A549 (cell line): Measurements from ENCODE around the gene ANGPT4. TPM values are rescaled to one million over a fixed set of nuclear protein-coding genes. Genes with fewer than 3 reads are reported as not detected.

Experiments
- ATAC-seq, 2 experiments: fragments of 200-7000 bp in 1 of 2; fragments of >200 bp in 1 of 2; cut with Nextera tagmentation in 1 of 2; cut with Tn5 transposase in 1 of 2; 3 replicates each; pipeline versions ENCODE4 v1.8.0 to v1.9.1; 2018 to 2020; ENCODE audit warnings: mild to moderate bottlenecking in 1 of 2, moderate library complexity in 1 of 2
- CTCF ChIA-PET: fragments of 300-600 bp; sonication (Branson Sonifier 250); formaldehyde crosslinking; extraction: SDS; loops from one replicate; lab custom pipeline; 2021; ENCODE audit warnings: antibody characterized with exemption, inconsistent platforms; lab: Yijun Ruan, JAX
- POLR2A ChIA-PET: fragments of 350-600 bp; formaldehyde crosslinking; extraction: SDS; loops from one replicate; lab custom pipeline; 2021; ENCODE audit warnings: antibody characterized with exemption, inconsistent platforms; lab: Yijun Ruan, JAX
- DNase-seq, 2 experiments: peaks; one replicate each; pipeline versions ENCODE4 v3.0.0 to v3.0.0-alpha.2; 2011 to 2016; ENCODE audit warnings: low read depth in 1 of 2, low spot score in 1 of 2
- FAIRE-seq: peaks from 2 replicates; lab custom pipeline; 2011; peaks lifted over from hg19 to GRCh38; lab: Jason Lieb, UNC
- H3K27ac ChIP-seq, 2 experiments: fragments of >200 bp; sonication (Bioruptor Twin); formaldehyde crosslinking; 3 replicates each; pipeline ENCODE4 v1.5.1; 2016 to 2017
- H3K4me1 ChIP-seq: fragments of >200 bp; sonication (Bioruptor Twin); formaldehyde crosslinking; 3 replicates; pipeline ENCODE4 v1.6.1; 2016
- H3K4me2 ChIP-seq: fragments of >200 bp; sonication (Bioruptor Twin); formaldehyde crosslinking; 3 replicates; pipeline ENCODE4 v1.6.1; 2016
- H3K4me3 ChIP-seq: fragments of >200 bp; sonication (Bioruptor Twin); formaldehyde crosslinking; 3 replicates; pipeline ENCODE4 v1.5.1; 2016
- H3K9me3 ChIP-seq: fragments of >200 bp; sonication (Bioruptor Twin); formaldehyde crosslinking; 3 replicates; pipeline ENCODE4 v1.6.1; 2016
- BCL3 ChIP-seq: fragments of >200 bp; sonication (Bioruptor Twin); formaldehyde crosslinking; IDR thresholded peaks from 3 replicates; pipeline ENCODE4 v1.6.1; 2016
- CBX8 ChIP-seq: fragments of 200-600 bp; sonication (generic); IDR thresholded peaks from 2 replicates; pipeline ENCODE4 v1.6.1; 2016
- CEBPB ChIP-seq, 2 experiments: fragments of >200 bp in 1 of 2; sonication (Bioruptor Twin) in 1 of 2; formaldehyde crosslinking in 1 of 2; IDR thresholded peaks; 2 replicates each; pipeline ENCODE4 v1.6.1; 2012 to 2016
- CHD2 ChIP-seq: fragments of 150-350 bp; IDR thresholded peaks from 2 replicates; pipeline ENCODE4 v1.6.1; 2014; ENCODE audit warnings: low read length; ENCODE audit not compliant: partially characterized antibody
- CTCF ChIP-seq: fragments of >200 bp; sonication (Bioruptor Twin); formaldehyde crosslinking; IDR thresholded peaks from 3 replicates; pipeline ENCODE4 v1.5.1; 2016
- FOSB ChIP-seq: fragments of 250-450 bp; sonication (Bioruptor Pico); IDR thresholded peaks from 2 replicates; pipeline ENCODE4 v1.5.0; 2020; ENCODE audit warnings: mild to moderate bottlenecking, moderate library complexity
- FOSL2 ChIP-seq, 2 experiments: fragments of 450-650 bp in 1 of 2; fragments of >200 bp in 1 of 2; sonication (Bioruptor Twin) in 1 of 2; formaldehyde crosslinking; IDR thresholded peaks; 2 replicates each; pipeline versions ENCODE4 v1.5.0 to v1.6.1; 2016 to 2020; ENCODE audit warnings: mild to moderate bottlenecking in 1 of 2, moderate library complexity in 1 of 2
- JUN ChIP-seq, 2 experiments: fragments of >200 bp; sonication (Bioruptor Twin); formaldehyde crosslinking; IDR thresholded peaks; 2 replicates in 1 of 2; 3 replicates in 1 of 2; pipeline ENCODE4 v1.6.1; 2016 to 2017
- MAZ ChIP-seq: fragments of 150-350 bp; IDR thresholded peaks from 2 replicates; pipeline ENCODE4 v1.6.1; 2014; ENCODE audit warnings: antibody characterized with exemption, low read depth, low read length, borderline replicate concordance
- PHF8 ChIP-seq: fragments of 200-600 bp; sonication (generic); IDR thresholded peaks from 2 replicates; pipeline ENCODE4 v1.6.1; 2016; ENCODE audit warnings: low read depth, mild to moderate bottlenecking, antibody characterized with exemption, moderate library complexity, borderline replicate concordance
- REST ChIP-seq: fragments of 200-600 bp; sonication (generic); IDR thresholded peaks from 2 replicates; pipeline ENCODE4 v1.6.1; 2016; ENCODE audit warnings: antibody characterized with exemption, mild to moderate bottlenecking, moderate library complexity
- TFCP2L1 ChIP-seq: fragments of 250-450 bp; sonication (Bioruptor Pico); IDR thresholded peaks from 2 replicates; pipeline ENCODE4 v1.5.0; 2021; ENCODE audit warnings: mild to moderate bottlenecking
- ZNF302 ChIP-seq: fragments of 250-450 bp; sonication (Bioruptor Pico); IDR thresholded peaks from 2 replicates; pipeline ENCODE4 v1.9.0; 2021; ENCODE audit warnings: inconsistent platforms, mild to moderate bottlenecking, moderate library complexity
- ZSCAN20 ChIP-seq: fragments of 250-450 bp; sonication (Bioruptor Pico); IDR thresholded peaks from 2 replicates; pipeline ENCODE4 v1.8.0; 2022; ENCODE audit warnings: mild to moderate bottlenecking, moderate library complexity
- WGBS: methylation state at CpG from one replicate; pipeline ENCODE4 v1.1.6; 2017; ENCODE audit errors: missing lambda C conversion rate; 5-methylcytosine and 5-hydroxymethylcytosine counted together
- polyA plus RNA-seq, 4 experiments: library from polyadenylated mRNA; depleted of rRNA in 3 of 4; stranded (reverse); fragments of >200 nt; fragmentation: RNase III in 1 of 4; extraction: RNeasy Plus Mini Kit Qiagen cat#74134 plus additional on column Dnase treatment in 1 of 4; gene quantifications; 2 replicates in 3 of 4; 3 replicates in 1 of 4; pipeline ENCODE4 v1.2.3, GENCODE V29; 2011 to 2017

ANGPT4 gene
- polyA plus RNA-seq, 2 of the 4 experiments (the other 2 are of a cell fraction): 0.04 TPM; not detected in 1

GRCh38 chr20:884983-885952, 30.9 kb downstream of the ANGPT4 start:
- FAIRE-seq (no peak), DNase-seq (no peak), ATAC-seq (no peak)
- no peak for TF ChIP-seq FOSB
- no peak for TF ChIP-seq ZNF302
- TF ChIP-seq CTCF: no peak
- TF ChIP-seq CBX8: no peak
- TF ChIP-seq CEBPB (IDR thresholded peaks at IDR 0.05): no peak
- TF ChIP-seq PHF8: no peak
- no peak for TF ChIP-seq REST
- no peak for TF ChIP-seq BCL3
- no peak for TF ChIP-seq CHD2
- no peak for TF ChIP-seq FOSL2 (IDR thresholded peaks at IDR 0.05)
- TF ChIP-seq FOSL2 (CRISPR knock-in tag; IDR thresholded peaks at IDR 0.05): no peak
- Histone ChIP-seq H3K4me3 (no peak overlapping the region), H3K4me2 (no peak overlapping the region), H3K27ac (no peak overlapping the region), H3K9me3 (no peaks in the 10 kb centered on the region), H3K4me1 (peaks cover 16% of the 10 kb centered on the region)
- ChIA-PET CTCF (interaction anchor here (1.0 to 1.6 kb wide), 3 partner anchors 13 to 72 kb away, joined by 3 to 5 read pairs (median 3); no protein-coding TSS in a partner anchor), POLR2A (no interaction called here)
- WGBS: 76% methylated on average over 33 of the region's 41 CpGs

- Histone ChIP-seq H3K9me3 (no peaks in the 10 kb centered on the region), H3K4me3 (no peak overlapping the region), H3K27ac (peak overlapping the region; percentile 60 to 87), H3K4me2 (peak overlapping the region; percentile 55), H3K4me1 (peaks cover 16% of the 10 kb centered on the region)
- CTCF ChIA-PET: interaction anchor here (0.7 to 1.4 kb wide), 2 partner anchors 13 to 49 kb away, joined by 3 to 4 read pairs; partner anchors contain the start of gene FAM110A
- POLR2A ChIA-PET: no interaction called here
- DNase-seq (no peak), ATAC-seq (no peak), FAIRE-seq (no peak)
- TF ChIP-seq JUN (IDR thresholded peaks at IDR 0.05) (no peak), ZSCAN20 (CRISPR knock-in tag) (no peak), TFCP2L1 (no peak), MAZ (no peak)
Observed at GRCh38 chr20:881783-882144, 34.4 kb downstream of the ANGPT4 start.
